Measurements from ENCODE around the gene OR51B4.

The OR51B4 gene

GRCh38 chr11:5293028-5293427 lies 8.7 kb downstream of the OR51B4 start:
- DNase-seq: no peak

- DNase-seq: peak; percentile 17 to 61
These were observed 10.4 kb downstream of the OR51B4 start for GRCh38 chr11:5291207-5291838.

GRCh38 chr11:5290106-5290505 lies 11.6 kb downstream of the OR51B4 start:
- DNase-seq: no peak

GRCh38 chr11:5289696-5290095 lies 12.1 kb downstream of the OR51B4 start:
- DNase-seq: peak; percentile 15 to 18

- peak in 1 of 2 experiments; percentile 19 for DNase-seq
These were observed 12.7 kb downstream of the OR51B4 start for GRCh38 chr11:5288906-5289550.

GRCh38 chr11:5288108-5288905 lies 13.4 kb downstream of the OR51B4 start:
- DNase-seq: no peak

- DNase-seq: no peak
These were observed 14.8 kb downstream of the OR51B4 start for GRCh38 chr11:5286901-5287300.

GRCh38 chr11:5286351-5286750 lies 15.4 kb downstream of the OR51B4 start:
- DNase-seq: no peak

- no peak for DNase-seq
These were observed 15.9 kb downstream of the OR51B4 start for GRCh38 chr11:5285703-5286340.

GRCh38 chr11:5284637-5285036 lies 17.1 kb downstream of the OR51B4 start:
- DNase-seq: no peak

- no peak for DNase-seq
These were observed 17.9 kb downstream of the OR51B4 start for GRCh38 chr11:5283882-5284281.

- no peak for DNase-seq
These were observed 18.7 kb downstream of the OR51B4 start for GRCh38 chr11:5283086-5283485.

GRCh38 chr11:5282628-5283027 lies 19.1 kb downstream of the OR51B4 start:
- no peak for DNase-seq

GRCh38 chr11:5281596-5281995 lies 20.1 kb downstream of the OR51B4 start:
- no peak for DNase-seq

GRCh38 chr11:5280582-5281102 lies 21.1 kb downstream of the OR51B4 start:
- DNase-seq: peak; percentile 95 to 97

GRCh38 chr11:5279471-5280090 lies 22.2 kb downstream of the OR51B4 start:
- no peak for DNase-seq

GRCh38 chr11:5277807-5278382 lies 23.9 kb downstream of the OR51B4 start:
- no peak for DNase-seq

GRCh38 chr11:5276697-5277096 lies 25.0 kb downstream of the OR51B4 start:
- DNase-seq: no peak

- no peak for DNase-seq
These were observed 26.2 kb downstream of the OR51B4 start for GRCh38 chr11:5275369-5276110.

GRCh38 chr11:5274395-5274794 lies 27.4 kb downstream of the OR51B4 start:
- no peak for DNase-seq

GRCh38 chr11:5272395-5273017 lies 29.2 kb downstream of the OR51B4 start:
- no peak for DNase-seq
